ENCODE data around the gene ZNF569. TPM values are rescaled to one million over a fixed set of nuclear protein-coding genes. Genes with fewer than 3 reads are reported as not detected.
"Not testable (repeated sequence)": the region's sequence is repeated elsewhere in the genome, so short reads cannot be mapped to it uniquely, and the experiment has no call there.

ZNF569 gene
- total and polyA plus RNA-seq, 10 of the 15 experiments (the other 5 are each of a cell fraction or from before 2014, with no cell fraction given) = 0.82 to 4.3 (median 2.3) TPM

GRCh38 chr19:37412700-37413099 is 54.5 kb downstream of the ZNF569 start (continued):
- TF ChIP-seq, protein P1, sequence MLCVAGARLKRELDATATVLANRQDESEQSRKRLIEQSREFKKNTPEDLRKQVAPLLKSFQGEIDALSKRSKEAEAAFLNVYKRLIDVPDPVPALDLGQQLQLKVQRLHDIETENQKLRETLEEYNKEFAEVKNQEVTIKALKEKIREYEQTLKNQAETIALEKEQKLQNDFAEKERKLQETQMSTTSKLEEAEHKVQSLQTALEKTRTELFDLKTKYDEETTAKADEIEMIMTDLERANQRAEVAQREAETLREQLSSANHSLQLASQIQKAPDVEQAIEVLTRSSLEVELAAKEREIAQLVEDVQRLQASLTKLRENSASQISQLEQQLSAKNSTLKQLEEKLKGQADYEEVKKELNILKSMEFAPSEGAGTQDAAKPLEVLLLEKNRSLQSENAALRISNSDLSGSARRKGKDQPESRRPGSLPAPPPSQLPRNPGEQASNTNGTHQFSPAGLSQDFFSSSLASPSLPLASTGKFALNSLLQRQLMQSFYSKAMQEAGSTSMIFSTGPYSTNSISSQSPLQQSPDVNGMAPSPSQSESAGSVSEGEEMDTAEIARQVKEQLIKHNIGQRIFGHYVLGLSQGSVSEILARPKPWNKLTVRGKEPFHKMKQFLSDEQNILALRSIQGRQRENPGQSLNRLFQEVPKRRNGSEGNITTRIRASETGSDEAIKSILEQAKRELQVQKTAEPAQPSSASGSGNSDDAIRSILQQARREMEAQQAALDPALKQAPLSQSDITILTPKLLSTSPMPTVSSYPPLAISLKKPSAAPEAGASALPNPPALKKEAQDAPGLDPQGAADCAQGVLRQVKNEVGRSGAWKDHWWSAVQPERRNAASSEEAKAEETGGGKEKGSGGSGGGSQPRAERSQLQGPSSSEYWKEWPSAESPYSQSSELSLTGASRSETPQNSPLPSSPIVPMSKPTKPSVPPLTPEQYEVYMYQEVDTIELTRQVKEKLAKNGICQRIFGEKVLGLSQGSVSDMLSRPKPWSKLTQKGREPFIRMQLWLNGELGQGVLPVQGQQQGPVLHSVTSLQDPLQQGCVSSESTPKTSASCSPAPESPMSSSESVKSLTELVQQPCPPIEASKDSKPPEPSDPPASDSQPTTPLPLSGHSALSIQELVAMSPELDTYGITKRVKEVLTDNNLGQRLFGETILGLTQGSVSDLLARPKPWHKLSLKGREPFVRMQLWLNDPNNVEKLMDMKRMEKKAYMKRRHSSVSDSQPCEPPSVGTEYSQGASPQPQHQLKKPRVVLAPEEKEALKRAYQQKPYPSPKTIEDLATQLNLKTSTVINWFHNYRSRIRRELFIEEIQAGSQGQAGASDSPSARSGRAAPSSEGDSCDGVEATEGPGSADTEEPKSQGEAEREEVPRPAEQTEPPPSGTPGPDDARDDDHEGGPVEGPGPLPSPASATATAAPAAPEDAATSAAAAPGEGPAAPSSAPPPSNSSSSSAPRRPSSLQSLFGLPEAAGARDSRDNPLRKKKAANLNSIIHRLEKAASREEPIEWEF (IDR thresholded peaks at IDR 0.05; ENCODE audit: insufficient replicate concordance, low read depth, low read length) = no peak

GRCh38 chr19:37406140-37406846 is 61.0 kb downstream of the ZNF569 start:
- RAD21 ChIA-PET (ENCODE audit: unreplicated experiment); H3K79me2 ChIP-seq (ENCODE audit: control insufficient read depth, insufficient read depth, low read length); H4K20me1 ChIP-seq (ENCODE audit: control insufficient read depth, insufficient read depth); ATAC-seq; SMC1A ChIA-PET (ENCODE audit: uncharacterized antibody, unreplicated experiment); POLR2A ChIA-PET; H3K4me2 ChIP-seq (ENCODE audit: control insufficient read depth, insufficient read depth); H3K4me1 ChIP-seq (ENCODE audit: control insufficient read depth, insufficient read depth, low read length); H3K9ac ChIP-seq (ENCODE audit: control insufficient read depth, insufficient read depth, low read length); FAIRE-seq; BruUV-seq (replicated peaks); CTCF ChIA-PET; in situ Hi-C loops (cut with MboI); H3K27me3 ChIP-seq (replicated peaks in 1 of 2; ENCODE audit: control insufficient read depth in 2 of 2, insufficient read depth in 2 of 2, low read length in 1 of 2); DNase-seq (ENCODE audit: low read depth, low spot score); H3K27ac ChIP-seq (ENCODE audit: control insufficient read depth, insufficient read depth); H3K4me3 ChIP-seq; H2AFZ ChIP-seq (ENCODE audit: control insufficient read depth, low read depth, low read length); intact Hi-C loops (cut with micrococcal nuclease; ENCODE audit: unreplicated experiment); H3K36me3 ChIP-seq (ENCODE audit: control insufficient read depth in 2 of 2, insufficient read depth in 2 of 2, low read length in 1 of 2); H3K9me3 ChIP-seq (replicated peaks; ENCODE audit: control insufficient read depth, insufficient read depth, low read length): not testable (repeated sequence)
- WGBS (ENCODE audit: insufficient coverage, insufficient replicate concordance, low lambda C conversion rate, missing lambda C conversion rate) = 41% methylated on average over 6 of the region's 6 CpGs
